HG03097 (cell line): ENCODE data around the gene MORN1.

Source experiments
- ATAC-seq: cut with Tn5 transposase; IDR thresholded peaks from one replicate; pipeline ENCODE4 v1.9.1; 2021; ENCODE audit not compliant: unreplicated experiment, low FRiP score

The MORN1 gene

GRCh38 chr1:2406451-2407041, 15.2 kb upstream of the MORN1 start:
- ATAC-seq = no peak

DNA sequence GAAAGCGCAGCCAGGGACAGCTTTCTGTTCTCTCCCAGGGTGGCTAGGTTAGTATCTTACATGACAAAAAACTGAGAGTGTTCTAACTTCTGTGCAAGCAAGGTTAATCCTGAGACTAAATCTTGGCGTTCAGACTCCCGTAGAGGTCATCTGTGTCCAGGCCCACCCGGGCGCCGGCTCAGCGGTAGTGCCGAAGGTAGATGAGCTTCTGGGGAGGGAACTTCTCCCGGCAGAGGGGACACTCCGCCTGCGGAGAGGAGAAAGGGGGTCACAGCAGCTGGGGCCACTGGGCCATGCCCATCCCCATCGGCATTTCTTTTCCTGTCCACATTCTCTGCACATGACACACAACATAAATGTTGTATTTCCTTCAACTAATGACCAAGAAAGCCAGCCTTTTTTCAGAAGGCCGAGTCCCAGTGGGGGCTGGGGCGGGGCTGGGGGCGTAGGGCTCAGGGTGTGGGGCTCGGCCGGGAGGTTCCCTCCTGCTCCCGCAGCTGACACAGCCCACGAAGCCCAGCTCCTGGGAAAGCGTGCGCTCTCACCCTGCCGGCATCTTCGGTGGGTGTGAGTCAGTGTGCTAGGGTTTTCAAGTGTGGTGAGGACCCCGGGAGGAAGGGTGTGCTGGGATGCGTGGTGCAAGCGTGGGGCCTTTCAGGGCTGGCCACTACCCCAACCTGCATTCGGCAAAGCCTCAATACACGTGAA, 14.4 kb upstream of the MORN1 start:
- ATAC-seq = no peak

GRCh38 chr1:2404890-2405511, 13.6 kb upstream of the MORN1 start:
- ATAC-seq = no peak

GRCh38 chr1:2404142-2404889, 13.0 kb upstream of the MORN1 start:
- no peak for ATAC-seq

GRCh38 chr1:2403273-2403672, 11.9 kb upstream of the MORN1 start:
- ATAC-seq = no peak

DNA sequence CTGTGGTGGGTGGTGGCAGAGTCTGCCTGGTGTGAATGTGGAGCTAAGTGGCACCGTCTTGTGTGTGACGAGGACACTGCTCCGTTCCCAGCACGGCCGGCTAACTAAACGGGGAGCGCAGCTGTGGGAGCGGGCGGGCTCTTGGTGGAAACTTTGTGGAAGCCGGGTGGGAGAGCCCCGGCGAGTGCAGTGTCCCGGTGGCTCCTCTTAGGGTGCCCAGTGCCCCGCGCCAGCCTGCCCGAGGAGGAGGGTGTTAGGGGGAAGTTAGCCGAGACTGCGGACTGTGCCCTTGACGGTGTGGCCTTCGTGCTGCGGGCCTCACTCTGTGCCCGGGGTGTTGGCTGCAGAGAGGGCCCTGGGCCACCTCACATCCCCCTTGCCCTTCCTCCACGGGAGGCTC, 11.1 kb upstream of the MORN1 start:
- ATAC-seq = no peak

- ATAC-seq = no peak
Measured at GRCh38 chr1:2400950-2401649, 9.7 kb upstream of the MORN1 start.

- no peak for ATAC-seq
Measured at GRCh38 chr1:2400576-2400909, 9.2 kb upstream of the MORN1 start.

GRCh38 chr1:2399890-2400575, 8.7 kb upstream of the MORN1 start:
- no peak for ATAC-seq

DNA sequence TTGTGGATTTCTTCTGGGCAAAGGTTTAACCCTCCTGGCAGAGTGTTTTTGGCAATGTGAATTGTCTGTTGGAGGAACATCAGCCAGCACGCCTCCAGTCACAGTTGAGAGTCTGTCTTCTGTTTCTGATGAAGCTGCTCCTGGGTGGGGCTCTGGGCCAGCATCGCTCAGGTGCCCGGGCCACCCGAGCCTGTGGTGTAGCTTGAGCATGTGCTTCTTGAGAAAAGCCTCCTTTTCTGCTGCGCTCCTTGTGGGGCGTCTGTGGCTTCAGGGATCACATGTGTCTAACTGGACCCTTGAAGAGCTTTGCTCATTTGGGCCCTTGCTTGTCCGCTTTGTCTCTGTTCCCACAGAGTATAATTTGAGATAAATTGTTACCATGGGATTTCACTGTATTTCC, 7.5 kb upstream of the MORN1 start:
- no peak for ATAC-seq

DNA sequence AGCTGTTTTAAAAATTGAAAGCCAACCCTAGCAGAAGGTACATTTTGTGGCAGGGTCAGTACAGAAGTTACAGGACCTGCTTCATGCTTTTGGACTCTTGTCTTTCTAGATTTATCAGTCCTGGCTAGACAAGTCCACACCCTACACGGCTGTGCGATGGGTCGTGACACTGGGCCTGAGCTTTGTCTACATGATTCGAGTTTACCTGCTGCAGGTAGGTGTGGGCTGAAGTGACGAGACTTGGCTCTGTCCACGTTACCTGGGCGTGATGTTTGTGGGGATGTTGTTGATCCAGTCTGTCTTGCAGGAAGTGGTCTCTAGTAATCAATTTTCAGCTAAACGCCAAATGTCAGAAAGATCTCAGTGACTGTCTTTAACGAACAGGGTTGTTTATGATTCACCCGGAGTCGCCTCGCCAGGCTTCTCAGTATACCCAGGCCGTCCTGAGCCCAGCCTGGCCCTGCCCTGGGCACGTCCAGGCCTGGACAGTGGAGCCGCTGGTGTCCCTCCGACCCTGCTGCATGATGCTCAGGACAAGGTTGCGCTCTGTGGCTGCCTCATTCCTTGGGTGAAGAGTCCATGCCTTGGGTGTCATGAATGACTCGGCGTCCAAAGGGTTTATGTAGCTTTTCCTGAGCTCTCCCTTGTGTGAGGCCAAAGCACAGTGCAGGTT, 5.8 kb upstream of the MORN1 start:
- ATAC-seq = no peak

- no peak for ATAC-seq
Measured at GRCh38 chr1:2396476-2396875, 5.1 kb upstream of the MORN1 start.

DNA sequence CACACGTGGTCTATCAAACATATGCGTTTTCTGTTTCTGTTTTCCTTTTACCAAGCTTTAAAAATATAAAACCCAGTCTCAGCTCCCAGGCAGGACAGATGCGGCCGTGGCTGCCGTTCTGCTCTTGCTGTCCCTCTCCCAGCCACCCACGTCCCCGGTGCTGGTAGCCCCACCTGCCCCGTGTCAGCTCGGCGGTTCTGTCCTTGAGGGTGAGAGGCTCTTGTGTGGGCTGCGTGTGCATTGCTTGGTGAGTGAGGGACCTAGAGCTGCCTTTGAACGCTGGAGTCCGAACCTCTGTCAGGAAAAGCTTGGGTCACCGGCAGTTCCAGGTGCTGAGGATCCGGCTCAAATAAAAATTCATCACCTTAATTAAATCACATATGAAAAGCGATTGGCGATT, 4.7 kb upstream of the MORN1 start:
- ATAC-seq = no peak

- ATAC-seq = no peak
Measured at GRCh38 chr1:2395245-2395644, 3.9 kb upstream of the MORN1 start.

GRCh38 chr1:2394761-2395160, 3.4 kb upstream of the MORN1 start:
- ATAC-seq = no peak

- no peak for ATAC-seq
Measured at GRCh38 chr1:2394220-2394619, 2.9 kb upstream of the MORN1 start.

DNA sequence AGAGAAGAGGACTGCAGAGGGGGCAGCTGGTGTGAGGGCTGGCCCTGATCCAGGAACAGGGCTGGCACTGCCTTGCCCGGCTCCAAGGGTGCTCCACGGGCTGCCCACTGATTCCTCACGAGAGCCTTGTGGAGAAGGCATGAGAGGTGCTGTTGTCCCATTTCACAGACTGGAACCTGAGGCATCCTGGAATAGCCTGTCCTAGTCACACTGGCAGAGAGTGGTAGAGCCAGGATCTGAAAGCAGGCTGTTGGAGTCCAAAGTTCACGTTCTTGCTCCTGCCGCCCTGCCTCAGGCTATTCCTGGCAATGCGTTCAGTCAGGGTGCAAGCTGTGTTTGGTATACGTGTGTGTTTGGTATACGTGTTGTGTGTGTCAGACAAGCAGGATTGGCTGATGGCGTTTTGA, 2.1 kb upstream of the MORN1 start:
- no peak for ATAC-seq

DNA sequence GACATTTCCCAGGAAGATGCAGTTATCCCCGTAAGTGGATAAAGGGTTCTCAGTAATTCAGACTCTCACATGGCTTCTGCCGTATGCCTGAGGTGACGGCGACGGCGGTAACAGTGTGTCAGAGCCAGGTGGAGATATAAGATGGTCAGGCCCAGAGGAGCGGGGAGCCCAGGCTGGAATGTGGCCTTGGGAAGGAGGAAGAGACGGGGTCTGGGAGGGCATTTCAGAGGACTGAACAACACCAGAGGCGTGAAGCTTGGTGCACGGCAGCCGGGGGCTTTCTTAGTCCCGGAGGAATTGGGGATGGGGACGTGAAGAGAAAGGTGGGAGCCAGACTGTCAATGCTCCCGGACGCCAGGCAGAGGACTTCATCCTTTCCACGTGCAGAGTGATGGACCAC, 1.3 kb upstream of the MORN1 start:
- ATAC-seq = no peak

- ATAC-seq = peak; percentile 17
Measured at GRCh38 chr1:2391931-2392509, 666 bp upstream of the MORN1 start.

DNA sequence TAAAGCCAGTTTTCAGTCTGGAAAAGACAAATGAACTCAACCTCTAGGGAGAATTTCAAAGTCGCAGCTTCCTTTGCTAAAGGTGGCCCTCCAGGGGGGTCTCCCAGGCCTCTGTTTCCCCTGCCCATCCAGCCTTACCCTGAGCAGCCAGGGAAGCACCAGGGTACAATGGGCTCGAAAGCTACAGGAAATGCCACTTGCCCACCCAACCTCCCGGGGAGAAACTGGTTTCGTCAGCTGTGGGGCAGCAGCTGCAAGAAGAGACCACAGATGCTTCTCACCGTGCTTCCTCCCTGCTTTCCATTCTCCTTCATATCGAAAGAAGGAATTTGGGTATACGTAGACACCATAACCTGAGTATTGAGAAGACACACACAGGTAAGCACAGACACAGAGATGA, 1.7 kb downstream of the MORN1 start:
- ATAC-seq = no peak
